ENCODE results near the gene PTPRN2.

GRCh38 chr7:157813053-157813452, 774.6 kb downstream of the PTPRN2 start:
- no peak for TF ChIP-seq CTCF (IDR thresholded peaks at IDR 0.05; ENCODE audit: extremely low read depth in 1 of 2, insufficient read depth in 1 of 2, low read depth in 1 of 2, low read length in 2 of 2)
- no peak for TF ChIP-seq MAX (IDR thresholded peaks at IDR 0.05; ENCODE audit: insufficient read depth, insufficient read length)
- TF ChIP-seq MYC (IDR thresholded peaks at IDR 0.05; ENCODE audit: low read depth, low read length), result no peak
- no peak for TF ChIP-seq FOS (IDR thresholded peaks at IDR 0.05; ENCODE audit: borderline replicate concordance, insufficient read depth, low read length)

Data from endothelial cell of umbilical vein (primary cell).